IMR-90 (cell line): ENCODE data around the gene TENM4. TPM values are rescaled to one million over a fixed set of nuclear protein-coding genes. Genes with fewer than 3 reads are reported as not detected.

ENCODE experiments used
- ATAC-seq: fragments of 200-7000 bp; cut with Tn5 transposase; 2 replicates; pipeline ENCODE4 v1.9.1; 2020; ENCODE audit warnings: low read depth, mild to moderate bottlenecking, moderate library complexity
- BruUV-seq: library from RNA; stranded (reverse); fragments of 400-500 nt; replicated peaks from 2 replicates; lab custom pipeline; 2021; lab: Mats Ljungman, UMichigan
- CTCF ChIA-PET: fragments of 300-600 bp; formaldehyde crosslinking; extraction: SDS; loops from one replicate; lab custom pipeline; 2021; ENCODE audit warnings: antibody characterized with exemption; lab: Yijun Ruan, JAX
- POLR2A ChIA-PET: fragments of 300-600 bp; sonication (Branson Sonifier 250); formaldehyde crosslinking; loops from one replicate; lab custom pipeline; 2022; ENCODE audit warnings: antibody characterized with exemption; ENCODE audit not compliant: unreplicated experiment; lab: Charles Lee
- DNase-seq: peaks from one replicate; pipeline ENCODE4 v3.0.0; 2013
- H2AFZ ChIP-seq: replicated peaks from 2 replicates; pipeline ENCODE3; 2013; ENCODE audit warnings: low read length, mild to moderate bottlenecking; ENCODE audit not compliant: poor library complexity
- H2AK5ac ChIP-seq: 2 replicates; pipeline ENCODE4 v1.6.1; 2013; ENCODE audit warnings: low read depth, low read length, inconsistent platforms
- H2AK9ac ChIP-seq: replicated peaks from 2 replicates; pipeline ENCODE3; 2013; ENCODE audit warnings: mild to moderate bottlenecking, low read depth, low read length, moderate library complexity; ENCODE audit not compliant: poor library complexity
- H2BK120ac ChIP-seq: 2 replicates; pipeline ENCODE4 v1.6.1; 2013; ENCODE audit warnings: low read depth, low read length, inconsistent platforms
- H2BK15ac ChIP-seq: 3 replicates; pipeline ENCODE4 v1.6.1; 2013; ENCODE audit warnings: low read depth, low read length, inconsistent platforms
- H2BK20ac ChIP-seq: 2 replicates; pipeline ENCODE4 v1.6.1; 2013; ENCODE audit warnings: low read depth, mild to moderate bottlenecking, inconsistent platforms, low read length, moderate library complexity
- H2BK5ac ChIP-seq: 2 replicates; pipeline ENCODE4 v1.6.1; 2013; ENCODE audit warnings: mild to moderate bottlenecking, low read depth, low read length, inconsistent platforms; ENCODE audit not compliant: poor library complexity, severe bottlenecking
- H3K14ac ChIP-seq: replicated peaks from 2 replicates; pipeline ENCODE4 v1.6.1; 2013; ENCODE audit warnings: low read depth, low read length, inconsistent platforms
- H3K18ac ChIP-seq: 2 replicates; pipeline ENCODE4 v1.6.1; 2013; ENCODE audit warnings: low read depth, low read length, control low read depth
- H3K23ac ChIP-seq: 2 replicates; pipeline ENCODE4 v1.6.1; 2013; ENCODE audit warnings: low read depth, low read length, inconsistent platforms
- H3K27ac ChIP-seq: 2 replicates; pipeline ENCODE4 v1.5.1; 2013; ENCODE audit warnings: mild to moderate bottlenecking, control low read depth, low read length; ENCODE audit not compliant: insufficient read depth
- H3K27me3 ChIP-seq: 2 replicates; pipeline ENCODE4 v1.6.1; 2013; ENCODE audit warnings: low read length; ENCODE audit not compliant: control insufficient read depth, insufficient read depth
- H3K36me3 ChIP-seq: 2 replicates; pipeline ENCODE4 v1.6.1; 2013; ENCODE audit warnings: low read length, mixed read lengths; ENCODE audit not compliant: control insufficient read depth, insufficient read depth
- H3K4ac ChIP-seq: 2 replicates; pipeline ENCODE4 v1.6.1; 2013; ENCODE audit warnings: low read depth, low read length, inconsistent platforms
- H3K4me1 ChIP-seq: 2 replicates; pipeline ENCODE4 v1.6.1; 2013; ENCODE audit warnings: low read length, mixed read lengths; ENCODE audit not compliant: control insufficient read depth, insufficient read depth
- H3K4me2 ChIP-seq: 2 replicates; pipeline ENCODE4 v1.6.1; 2013; ENCODE audit warnings: low read depth, mild to moderate bottlenecking, control low read depth, low read length, moderate library complexity
- H3K4me3 ChIP-seq: 2 replicates; pipeline ENCODE4 v1.5.1; 2013; ENCODE audit warnings: low read depth, mild to moderate bottlenecking, control low read depth, low read length, moderate library complexity; ENCODE audit not compliant: insufficient read depth
- H3K56ac ChIP-seq: 2 replicates; pipeline ENCODE4 v1.6.1; 2013; ENCODE audit warnings: low read length, inconsistent platforms; ENCODE audit not compliant: insufficient read depth; ENCODE audit errors: extremely low read depth
- H3K79me1 ChIP-seq, 2 experiments: 2 replicates each; pipeline ENCODE4 v1.6.1; 2013; ENCODE audit warnings: low read length in 2 of 2, inconsistent platforms in 1 of 2, low read depth in 1 of 2
- H3K9ac ChIP-seq: 2 replicates; pipeline ENCODE4 v1.6.1; 2013; ENCODE audit warnings: low read depth, low read length, control low read depth
- H3K9me1 ChIP-seq: 2 replicates; pipeline ENCODE4 v1.6.1; 2013; ENCODE audit warnings: low read length, inconsistent platforms; ENCODE audit not compliant: insufficient read depth
- H3K9me3 ChIP-seq: 2 replicates; pipeline ENCODE4 v1.6.1; 2013; ENCODE audit warnings: low read length; ENCODE audit not compliant: control insufficient read depth, insufficient read depth
- H4K20me1 ChIP-seq: 2 replicates; pipeline ENCODE4 v1.6.1; 2013; ENCODE audit warnings: low read length, inconsistent platforms; ENCODE audit not compliant: insufficient read depth
- H4K5ac ChIP-seq: 2 replicates; pipeline ENCODE4 v1.6.1; 2013; ENCODE audit warnings: mild to moderate bottlenecking, low read depth, low read length, control low read depth
- H4K8ac ChIP-seq, 2 experiments: 2 replicates each; pipeline ENCODE4 v1.6.1; 2013; ENCODE audit warnings: low read depth in 2 of 2, low read length in 2 of 2, control low read depth in 1 of 2, inconsistent platforms in 1 of 2
- H4K91ac ChIP-seq: 2 replicates; pipeline ENCODE4 v1.6.1; 2013; ENCODE audit warnings: low read depth, low read length, inconsistent platforms; ENCODE audit not compliant: insufficient read depth
- POLR2A ChIP-seq: IDR thresholded peaks from 2 replicates; pipeline ENCODE4 v1.6.1; 2012; ENCODE audit warnings: mild to moderate bottlenecking, low read depth, low read length
- WGBS, 2 experiments: methylation state at CpG; one replicate each; pipeline versions ENCODE4 v1.1.5 to v1.1.7; 2013; ENCODE audit warnings: missing lambda C conversion rate in 2 of 2; ENCODE audit not compliant: insufficient read length in 1 of 2; ENCODE audit errors: extremely low coverage in 2 of 2; 5-methylcytosine and 5-hydroxymethylcytosine counted together
- dilution Hi-C: fragments of 300-500 bp; cut with HindIII; formaldehyde crosslinking; loops from one replicate; pipeline ENCODE4 v1.14.3; 2018; ENCODE audit warnings: low sequenced_read_pairs; ENCODE audit not compliant: unreplicated experiment
- in situ Hi-C: fragments of 300-500 bp; cut with MboI; formaldehyde crosslinking; loops from 3 replicates; pipeline ENCODE4 v1.14.3; 2019; ENCODE audit warnings: low sequenced_read_pairs, inconsistent platforms, mixed read lengths
- intact Hi-C: fragments of 100-400 bp; cut with micrococcal nuclease; formaldehyde crosslinking; loops from 2 replicates; pipeline ENCODE4 v1.10.0; 2022
- polyA plus RNA-seq, 3 experiments: library from polyadenylated mRNA; depleted of rRNA; stranded (reverse); fragments of >200 nt; gene quantifications; 2 replicates each; pipeline ENCODE4 v1.2.3, GENCODE V29; 2012; ENCODE audit warnings: low replicate concordance in 1 of 3
- total RNA-seq: library from RNA; depleted of rRNA; stranded (reverse); fragments of >200 nt; gene quantifications from 2 replicates; pipeline ENCODE4 v1.2.3, GENCODE V29; 2012

The TENM4 gene
- total and polyA plus RNA-seq, 2 of the 4 experiments (the other 2 are of a cell fraction) = 7.4 to 9.0 TPM

DNA sequence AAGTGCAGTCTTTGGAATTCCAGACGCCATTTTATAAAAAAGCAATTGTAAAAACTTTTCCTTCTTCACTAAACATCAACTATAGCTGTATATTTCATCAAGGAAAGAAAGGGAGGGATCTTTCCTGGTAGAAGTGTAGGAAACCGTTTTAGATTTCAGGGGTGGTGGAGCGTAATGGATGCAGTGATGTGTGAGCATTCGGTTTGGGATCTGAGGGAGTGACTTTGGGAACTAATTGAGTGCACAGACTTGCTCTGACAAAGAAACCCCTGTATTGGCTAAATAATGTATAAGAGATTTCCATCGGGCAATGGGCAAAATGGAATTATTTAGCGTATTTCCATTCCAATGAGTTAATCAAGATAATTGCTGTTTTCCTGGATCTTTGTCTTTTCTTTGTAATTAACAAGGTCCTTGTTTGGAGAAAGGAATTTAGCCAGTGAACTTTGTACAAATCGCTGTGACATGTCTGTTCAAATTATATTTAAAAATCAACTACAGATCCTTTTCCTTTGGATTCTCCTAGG lies 741.2 kb downstream of the TENM4 start:
- H3K9me1 ChIP-seq = no peaks in the 10 kb centered on the region
- POLR2A ChIA-PET = no interaction called here
- no peak overlapping the region for H3K4me2 ChIP-seq
- H3K27me3 ChIP-seq = no peaks in the 10 kb centered on the region
- H2AK5ac ChIP-seq = no peak overlapping the region
- no peak overlapping the region for H3K9ac ChIP-seq
- WGBS, 2 experiments = no CpG with 5 or more reads among the region's 7 CpGs
- H3K4ac ChIP-seq = no peak overlapping the region
- H2AFZ ChIP-seq = no peak overlapping the region
- H4K91ac ChIP-seq = no peak overlapping the region
- no peak overlapping the region for H3K18ac ChIP-seq
- H2BK5ac ChIP-seq = no peak overlapping the region
- no peak for TF ChIP-seq POLR2A
- dilution Hi-C loops = no loop called here
- H2AK9ac ChIP-seq = no peak overlapping the region
- H4K5ac ChIP-seq = no peak overlapping the region
- no peaks in the 10 kb centered on the region for H4K20me1 ChIP-seq
- no peak for DNase-seq
- H2BK20ac ChIP-seq = no peak overlapping the region
- H2BK120ac ChIP-seq = no peak overlapping the region
- CTCF ChIA-PET = interaction anchor here (1.1 to 1.5 kb wide), 2 partner anchors 16 to 35 kb away, joined by 3 to 4 read pairs; no protein-coding TSS in a partner anchor
- no TSS peak for BruUV-seq
- H4K8ac ChIP-seq = no peak overlapping the region
- no peak overlapping the region for H3K14ac ChIP-seq
- H3K4me3 ChIP-seq = no peak overlapping the region
- intact Hi-C loops = no loop called here
- in situ Hi-C loops = no loop called here
- no peaks in the 10 kb centered on the region for H3K9me3 ChIP-seq
- H3K79me1 ChIP-seq = no peaks in the 10 kb centered on the region
- ATAC-seq = no peak
- peaks cover 11% of the 10 kb centered on the region; the same call in 1 of the 2 replicates for H3K36me3 ChIP-seq
- H3K23ac ChIP-seq = no peak overlapping the region
- no peak overlapping the region for H3K27ac ChIP-seq
- H2BK15ac ChIP-seq = no peak overlapping the region
- no peak overlapping the region for H3K56ac ChIP-seq
- H3K4me1 ChIP-seq = peaks cover 2% of the 10 kb centered on the region
